Esophagus squamous epithelium (tissue), 4 donors: ENCODE results near the gene SERPINA6.

Experiments
- POLR2A ChIP-seq, 4 donors: fragments of 450-650 bp; IDR thresholded peaks; one replicate each; pipeline ENCODE4 v1.6.1; 2017; ENCODE audit warnings: antibody characterized with exemption in 4 of 4, mild to moderate bottlenecking in 4 of 4, moderate library complexity in 3 of 4
- TF ChIP-seq, protein P1 (sequence below), 6 experiments: fragments of 450-650 bp in 4 of 6; fragments of 200-600 bp in 2 of 6; sonication (generic) in 2 of 6; IDR thresholded peaks; one replicate each; pipeline ENCODE4 v1.5.1; 2016 to 2019; ENCODE audit warnings: antibody characterized with exemption in 6 of 6, mild to moderate bottlenecking in 4 of 6, moderate library complexity in 4 of 6

DNA sequence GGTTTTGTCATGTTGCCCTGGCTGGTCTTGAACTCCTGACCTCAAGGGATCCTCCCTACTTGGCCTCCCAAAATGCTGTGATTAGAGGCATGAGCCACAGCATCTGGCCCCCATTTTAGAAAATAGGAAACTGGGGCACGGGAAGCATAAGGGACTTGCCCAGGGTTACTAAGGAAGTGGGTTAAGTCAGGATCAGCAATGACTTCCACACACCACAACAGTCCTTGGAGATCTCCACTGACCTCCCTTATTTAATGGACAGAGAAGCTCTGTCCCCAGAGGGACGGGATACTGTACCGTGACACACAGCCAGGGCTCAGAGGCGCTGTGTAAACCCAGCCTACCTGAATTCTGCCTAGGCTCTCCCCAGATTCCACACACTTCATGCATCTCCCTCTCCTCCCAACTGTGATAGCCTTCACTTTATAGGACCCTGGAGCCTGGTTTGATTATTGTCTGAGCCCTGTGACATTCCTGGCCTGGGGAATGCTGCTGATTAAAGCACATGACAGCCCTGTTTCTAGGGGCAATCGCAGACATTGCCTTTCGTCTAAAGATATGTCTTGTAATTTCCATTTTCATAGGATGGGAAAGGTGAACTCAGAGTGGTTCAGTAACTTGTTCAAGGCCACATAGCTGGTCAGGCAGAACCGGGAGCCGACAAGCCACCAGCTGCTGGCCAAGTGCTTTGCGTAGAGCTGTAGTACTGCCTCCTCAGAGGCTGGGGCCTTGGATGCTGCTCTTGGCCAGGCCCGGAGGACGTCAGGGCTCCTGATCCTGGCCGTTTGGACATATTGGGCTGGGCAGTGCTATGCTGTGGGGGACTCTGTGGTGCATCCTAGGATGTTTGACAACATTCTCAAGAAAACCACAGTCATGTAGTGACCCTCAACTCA lies 44.5 kb upstream of the SERPINA6 start:
- TF ChIP-seq, protein P1, sequence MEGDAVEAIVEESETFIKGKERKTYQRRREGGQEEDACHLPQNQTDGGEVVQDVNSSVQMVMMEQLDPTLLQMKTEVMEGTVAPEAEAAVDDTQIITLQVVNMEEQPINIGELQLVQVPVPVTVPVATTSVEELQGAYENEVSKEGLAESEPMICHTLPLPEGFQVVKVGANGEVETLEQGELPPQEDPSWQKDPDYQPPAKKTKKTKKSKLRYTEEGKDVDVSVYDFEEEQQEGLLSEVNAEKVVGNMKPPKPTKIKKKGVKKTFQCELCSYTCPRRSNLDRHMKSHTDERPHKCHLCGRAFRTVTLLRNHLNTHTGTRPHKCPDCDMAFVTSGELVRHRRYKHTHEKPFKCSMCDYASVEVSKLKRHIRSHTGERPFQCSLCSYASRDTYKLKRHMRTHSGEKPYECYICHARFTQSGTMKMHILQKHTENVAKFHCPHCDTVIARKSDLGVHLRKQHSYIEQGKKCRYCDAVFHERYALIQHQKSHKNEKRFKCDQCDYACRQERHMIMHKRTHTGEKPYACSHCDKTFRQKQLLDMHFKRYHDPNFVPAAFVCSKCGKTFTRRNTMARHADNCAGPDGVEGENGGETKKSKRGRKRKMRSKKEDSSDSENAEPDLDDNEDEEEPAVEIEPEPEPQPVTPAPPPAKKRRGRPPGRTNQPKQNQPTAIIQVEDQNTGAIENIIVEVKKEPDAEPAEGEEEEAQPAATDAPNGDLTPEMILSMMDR (IDR thresholded peaks at IDR 0.05) = no peak
- TF ChIP-seq POLR2A (IDR thresholded peaks at IDR 0.05) = no peak
